NCI-H2196 (cell line): Measurements from ENCODE around the gene ST6GALNAC2.
"Not testable (repeated sequence)": the region's sequence is repeated elsewhere in the genome, so short reads cannot be mapped to it uniquely, and the experiment has no call there.

Experiments
- DNase-seq: peaks from one replicate; lab custom pipeline; 2025; ENCODE audit not compliant: unreplicated experiment; lab: John Stamatoyannopoulos, UW

ST6GALNAC2 gene

DNA sequence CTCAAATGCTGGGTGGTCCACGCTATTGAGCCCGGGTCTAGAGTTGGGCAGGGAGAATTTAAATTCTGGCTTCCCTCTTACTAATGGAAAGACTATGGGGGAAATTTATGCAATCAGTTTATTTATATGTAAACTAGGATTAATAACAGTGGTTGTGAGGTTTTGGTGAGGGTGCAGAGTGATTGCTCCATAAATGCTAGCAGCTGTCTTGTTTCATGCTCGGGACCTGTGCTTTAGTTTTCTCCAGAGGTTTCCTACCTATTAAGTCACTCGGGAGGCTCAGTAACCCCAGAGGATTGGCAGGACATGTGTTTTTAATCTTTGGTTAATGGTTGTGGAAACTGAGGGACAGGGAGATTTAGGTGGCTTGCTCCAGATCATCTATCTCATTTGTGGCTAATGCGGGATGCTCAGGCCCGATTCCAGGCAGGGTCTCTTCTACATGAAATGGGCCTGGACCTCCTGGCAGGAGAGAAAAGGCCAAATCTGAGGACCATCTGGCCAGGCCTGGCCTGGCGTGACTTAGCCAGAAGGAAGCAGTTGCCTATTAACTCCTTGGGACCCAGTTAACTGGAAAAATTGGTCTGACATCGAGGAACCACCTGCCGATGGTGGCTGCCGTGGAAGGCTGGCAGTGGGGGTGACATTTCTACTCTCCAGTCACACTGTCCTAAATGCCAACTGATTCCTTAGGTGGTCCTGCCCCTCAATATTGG is 43.8 kb downstream of the ST6GALNAC2 start:
- DNase-seq: no peak

DNA sequence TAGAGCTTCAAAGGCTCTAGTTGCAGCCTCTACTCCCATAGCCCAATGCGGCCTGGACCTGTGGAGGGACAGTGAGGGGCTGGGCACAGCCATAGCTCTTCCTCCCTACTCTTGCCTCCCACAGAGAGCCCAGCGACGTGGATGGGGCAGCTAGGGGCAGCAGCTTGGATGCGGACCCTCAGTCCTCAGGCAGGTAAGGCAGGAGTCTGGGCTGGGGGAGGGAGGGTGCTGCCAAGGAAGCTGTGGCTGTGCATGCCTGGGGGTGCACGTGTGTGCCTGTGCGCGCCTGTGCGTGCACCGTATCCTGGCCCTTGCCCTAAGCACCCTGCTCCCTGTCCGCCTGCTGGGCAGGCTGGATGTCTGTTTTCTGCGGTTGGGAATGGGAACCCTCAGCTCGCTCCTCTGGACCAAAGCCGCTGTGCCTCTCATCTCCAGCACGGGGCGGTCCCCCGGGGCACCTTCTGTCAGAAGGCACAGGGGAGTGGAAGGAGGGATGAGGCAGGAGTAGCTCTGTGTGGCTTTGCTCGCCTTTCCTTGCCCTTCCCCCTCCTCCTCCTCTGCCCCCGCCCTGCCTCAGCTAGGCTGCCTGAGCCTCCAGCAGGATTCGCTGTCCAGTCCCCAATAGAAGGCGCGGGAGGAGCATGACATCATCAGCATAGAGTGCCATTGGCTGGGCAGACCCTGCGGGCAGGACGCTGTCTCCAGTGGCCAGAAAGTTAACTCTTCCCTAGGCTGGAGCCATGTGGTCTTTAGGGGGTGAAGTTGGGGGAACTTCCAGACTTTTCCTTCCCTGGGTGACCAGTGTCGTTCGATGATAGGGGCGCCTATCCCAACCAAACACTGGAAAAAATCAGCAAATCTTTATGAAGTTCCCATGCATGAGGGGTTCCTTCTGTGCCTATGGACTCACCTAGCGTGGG is 45.0 kb downstream of the ST6GALNAC2 start:
- peak; percentile 99 for DNase-seq

DNA sequence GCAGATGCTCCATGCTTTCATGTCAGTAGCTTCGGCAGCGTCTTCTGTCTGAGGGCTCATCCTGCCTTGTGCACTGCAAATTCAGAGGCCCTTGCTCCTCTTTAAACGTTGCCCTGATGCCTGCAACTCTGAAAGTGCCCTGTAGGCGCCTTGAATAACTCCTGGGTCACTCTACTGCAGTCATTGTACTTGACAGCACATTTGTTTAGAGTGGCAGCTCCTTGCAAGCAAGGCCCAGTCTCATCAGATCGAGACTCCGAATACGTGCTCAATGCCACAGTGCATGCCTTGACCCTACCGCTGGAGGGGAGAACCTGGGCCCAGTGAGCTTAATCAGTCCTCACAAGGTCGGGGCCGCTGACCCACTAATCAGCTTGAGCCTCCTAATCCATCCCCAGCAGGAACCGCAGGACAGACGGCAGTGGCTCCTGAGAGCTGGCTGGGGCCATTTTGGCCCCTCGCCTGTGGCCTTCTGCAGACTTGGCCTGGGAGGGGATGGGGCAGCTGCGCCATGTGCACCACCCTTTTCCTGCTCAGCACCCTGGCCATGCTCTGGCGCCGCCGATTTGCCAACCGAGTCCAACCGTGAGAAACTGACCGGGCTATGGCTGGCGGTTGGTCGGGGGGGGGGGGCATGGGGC is 45.9 kb downstream of the ST6GALNAC2 start, which contains the start of gene PRCD:
Gene PRCD (plus strand): TSS at position 414 of the 641 bp plus-strand sequence. CDS start 98 bp downstream, at position 512.
- DNase-seq: no peak

DNA sequence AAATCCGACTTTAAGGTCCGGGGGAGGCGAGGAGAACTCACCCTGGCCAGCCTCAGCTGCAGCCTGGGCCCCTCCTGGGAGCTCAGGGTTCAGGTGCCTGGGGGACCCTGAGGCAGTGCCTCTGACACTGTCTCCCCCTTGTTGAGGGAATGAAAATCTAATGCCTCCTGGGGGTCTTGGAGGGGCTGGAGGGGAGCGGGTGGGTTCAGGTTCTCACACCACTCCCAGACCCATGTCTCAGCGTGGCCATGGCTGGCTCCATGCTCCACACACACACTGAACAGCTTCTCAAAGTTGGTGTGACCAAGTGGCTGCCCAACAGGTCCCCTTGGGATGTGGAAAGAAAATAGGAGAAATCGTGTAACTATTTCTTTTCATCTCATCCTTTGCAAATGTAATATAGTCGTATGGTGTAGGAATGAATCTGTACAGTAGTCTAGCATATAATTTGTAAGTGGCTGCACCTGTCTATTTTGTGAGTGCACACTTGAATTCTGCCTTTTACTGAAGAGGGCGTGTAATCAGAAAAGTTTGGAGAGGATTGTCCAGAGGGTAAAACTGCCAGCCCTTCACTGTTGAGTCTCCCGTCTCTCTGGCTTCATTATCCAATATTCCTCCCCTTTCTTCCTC is 46.6 kb downstream of the ST6GALNAC2 start:
- DNase-seq: no peak

DNA sequence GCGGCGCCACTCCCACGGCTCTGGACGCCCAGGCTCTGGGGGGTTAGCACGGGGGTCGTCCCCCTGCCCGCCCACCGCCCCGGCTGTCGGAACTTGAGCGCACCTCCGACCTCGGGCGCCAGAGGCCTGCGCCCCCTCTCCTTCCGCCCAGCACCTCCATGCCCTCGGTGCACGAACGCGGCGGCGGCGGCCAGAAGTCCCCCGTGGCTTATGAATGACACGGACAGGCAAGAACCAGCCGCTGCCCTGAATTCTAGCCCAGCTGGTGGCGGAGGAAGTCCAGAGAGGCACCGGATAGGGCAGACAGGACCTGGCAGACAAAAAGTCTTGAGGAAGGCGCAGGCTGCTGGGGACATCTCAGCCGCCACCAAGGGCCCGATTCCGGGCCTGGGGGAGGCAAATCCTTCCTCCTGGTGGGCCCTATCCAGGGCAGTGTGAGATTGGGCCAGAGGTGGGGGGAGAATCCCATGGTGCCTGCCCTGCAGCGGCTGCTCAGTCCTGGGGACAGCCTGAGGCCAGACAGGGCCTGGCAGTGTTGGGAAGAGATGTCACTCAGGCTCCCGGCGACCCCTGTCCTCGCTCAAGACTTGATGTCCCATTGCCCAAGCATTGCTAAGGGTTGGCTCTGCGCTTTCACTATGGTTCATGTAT is 47.3 kb downstream of the ST6GALNAC2 start:
- DNase-seq: no peak

DNA sequence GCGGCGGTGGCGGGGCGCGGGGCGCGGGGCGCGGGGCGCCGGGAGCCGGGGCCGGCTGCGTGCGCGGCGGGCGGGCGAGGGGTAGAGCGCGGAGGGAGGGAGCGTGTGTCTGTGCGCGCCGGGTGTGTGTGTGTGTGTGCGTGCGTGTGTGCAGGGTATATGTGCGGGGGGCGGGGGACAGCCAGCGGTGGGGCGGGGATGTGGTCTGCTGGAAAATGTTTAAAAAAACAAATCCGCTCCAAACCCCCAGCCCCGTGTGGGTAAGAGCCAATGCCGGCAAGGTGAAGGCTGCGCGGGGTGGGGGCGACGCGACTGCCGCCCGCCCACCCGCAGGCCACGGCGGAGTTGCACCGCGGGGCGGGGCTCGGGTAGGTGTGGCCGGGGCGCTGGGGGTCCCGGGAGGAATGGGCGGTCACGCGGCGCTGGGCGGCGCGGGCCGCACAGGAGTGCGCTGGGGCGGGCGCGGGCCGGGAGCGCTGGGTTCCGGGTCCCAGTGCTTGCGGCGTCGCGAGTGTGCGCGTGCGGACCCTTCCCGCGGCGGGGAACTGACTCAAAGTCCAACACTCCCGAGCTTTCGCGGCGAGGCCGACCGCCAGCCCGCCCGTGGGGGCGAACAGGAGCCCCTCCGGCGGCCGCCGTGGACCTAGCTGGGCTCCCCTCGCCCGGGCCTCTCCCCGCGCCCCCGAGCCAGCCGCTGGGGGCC is 47.9 kb downstream of the ST6GALNAC2 start, which contains the start of gene CYGB:
Gene CYGB (minus strand): TSS at position 132 of the 703 bp plus-strand sequence. CDS start 167 bp downstream, outside the sequence.
- DNase-seq: no peak

DNA sequence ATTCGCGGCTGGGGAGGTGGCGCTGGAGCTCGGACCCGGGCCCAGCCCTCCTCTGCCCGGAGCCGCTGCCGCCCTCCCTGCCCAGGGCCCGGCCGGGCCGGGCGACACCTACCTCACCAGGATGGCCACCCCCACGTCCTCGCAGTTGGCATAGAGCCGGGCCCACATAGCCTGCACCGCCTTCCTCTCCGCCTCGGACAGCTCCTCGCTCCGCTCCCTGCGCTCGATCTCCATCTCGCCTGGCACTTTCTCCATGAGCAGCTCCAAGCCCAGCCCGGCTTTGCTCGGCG is 48.4 kb downstream of the ST6GALNAC2 start:
- DNase-seq: no peak

DNA sequence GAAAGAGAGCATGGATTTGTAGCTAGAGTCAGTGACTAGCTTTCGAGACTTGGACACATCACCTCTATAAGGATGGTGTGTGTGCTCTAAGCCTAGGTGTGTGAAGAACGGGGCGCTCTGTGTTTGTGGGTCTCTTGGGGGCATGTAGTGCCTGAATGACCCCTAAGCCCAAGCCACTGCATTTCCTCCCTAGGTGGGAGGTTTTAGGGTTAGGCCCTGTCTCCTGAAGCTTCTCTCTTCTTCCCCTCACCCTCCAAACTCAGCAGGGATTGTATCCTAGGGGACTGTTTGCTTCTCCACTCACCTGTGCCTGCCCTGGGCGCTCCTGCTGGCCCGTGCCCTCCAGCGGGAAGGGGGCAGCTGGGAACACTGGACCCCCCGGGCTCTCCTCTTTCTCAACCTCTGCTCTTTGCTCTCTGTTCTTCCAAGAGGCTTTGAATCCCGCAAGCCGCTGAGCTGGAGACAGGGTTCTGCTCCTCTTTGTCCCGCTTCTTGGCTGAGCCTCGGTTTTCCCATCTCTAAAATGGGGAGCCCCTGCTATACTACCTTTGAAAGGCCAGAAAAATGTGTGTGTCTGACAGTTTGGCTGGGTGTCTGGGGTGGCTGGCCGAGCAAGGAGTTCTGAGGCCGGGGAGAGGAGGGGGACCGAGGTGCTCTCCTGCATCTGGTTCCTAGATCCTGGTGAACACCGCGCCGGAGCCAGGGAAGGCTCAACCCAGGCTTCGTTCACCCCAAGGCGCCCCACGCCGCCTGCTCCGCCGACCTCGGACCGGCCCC is 49.0 kb downstream of the ST6GALNAC2 start:
- no peak for DNase-seq

DNA sequence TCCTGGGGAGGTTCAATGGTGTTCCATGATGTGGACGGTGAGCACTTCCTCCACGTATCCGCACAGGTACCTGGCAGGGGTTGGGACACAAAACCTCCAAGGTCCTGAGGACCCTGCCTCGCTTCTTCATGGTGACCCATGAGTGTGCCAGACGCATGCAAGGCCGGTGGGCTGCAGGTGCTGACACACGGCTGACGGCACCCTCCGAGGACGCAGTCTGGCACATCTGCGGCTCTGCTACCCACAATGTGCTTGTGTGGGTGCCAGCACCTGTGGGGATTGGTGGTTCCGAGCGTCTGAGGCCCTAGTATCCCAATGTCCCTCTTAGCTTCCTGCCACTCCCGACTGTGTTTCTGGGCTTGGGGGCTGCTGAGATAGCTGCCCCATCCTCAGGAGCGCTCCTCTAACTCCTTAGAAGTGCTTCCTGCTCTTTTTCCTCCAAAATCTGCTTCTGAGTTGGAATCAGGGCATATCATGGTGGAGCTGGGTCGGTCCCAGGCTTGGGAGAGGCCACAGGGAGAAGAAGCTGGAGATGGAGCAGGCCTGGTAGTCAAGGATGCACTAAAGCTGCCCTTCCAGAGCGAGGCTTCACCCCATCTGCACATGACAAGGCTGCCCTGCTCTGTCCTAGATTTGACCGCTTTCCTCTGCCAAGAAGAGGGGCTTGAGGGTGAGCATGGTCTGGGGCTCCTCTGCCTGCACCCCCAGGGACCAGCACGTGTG is 49.7 kb downstream of the ST6GALNAC2 start:
- no peak for DNase-seq

DNA sequence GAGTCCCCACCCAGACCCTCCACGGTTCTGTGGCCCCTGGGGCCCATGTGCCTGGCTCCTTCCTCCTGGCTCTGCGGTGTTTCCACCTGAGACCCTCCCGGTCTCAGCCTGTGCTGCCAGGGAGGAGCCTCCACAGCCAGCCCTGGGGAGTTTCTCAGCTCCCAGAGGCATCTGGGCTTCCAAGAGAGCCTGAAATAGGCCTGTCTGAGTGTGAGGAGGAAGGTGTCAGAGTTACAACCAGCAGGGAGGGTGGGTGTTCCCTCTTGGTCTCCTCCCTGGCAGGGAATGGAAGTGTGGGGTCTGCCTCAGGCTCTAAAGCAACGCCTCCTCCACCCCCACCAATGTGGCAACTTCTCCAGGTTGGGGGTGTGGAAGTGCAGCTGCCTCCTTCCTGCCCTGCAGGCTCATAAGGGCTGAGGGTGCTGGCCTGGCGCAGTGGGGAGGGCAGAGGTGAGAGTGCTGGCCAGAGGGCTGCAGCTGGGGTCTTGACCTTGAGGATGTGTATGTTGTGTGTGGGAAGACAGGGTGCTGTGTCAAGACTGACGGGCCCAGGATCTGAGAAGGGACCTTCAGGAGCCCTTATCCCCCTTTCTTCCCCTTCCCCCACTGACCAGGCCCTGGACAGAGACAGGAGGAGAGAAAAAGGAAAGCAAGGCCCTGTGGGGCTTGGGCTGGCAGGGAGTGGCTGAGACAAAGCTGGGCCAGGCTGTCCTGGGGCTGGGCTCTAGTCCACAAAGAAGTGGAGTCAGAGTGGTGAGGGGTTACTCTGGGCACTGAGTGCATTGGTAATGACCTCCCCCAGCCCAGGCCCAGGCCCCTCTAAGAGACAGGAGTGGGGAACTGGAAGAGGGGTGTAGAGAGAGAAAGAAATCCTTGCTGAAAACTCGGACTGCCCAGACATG is 50.6 kb downstream of the ST6GALNAC2 start:
- DNase-seq: no peak

DNA sequence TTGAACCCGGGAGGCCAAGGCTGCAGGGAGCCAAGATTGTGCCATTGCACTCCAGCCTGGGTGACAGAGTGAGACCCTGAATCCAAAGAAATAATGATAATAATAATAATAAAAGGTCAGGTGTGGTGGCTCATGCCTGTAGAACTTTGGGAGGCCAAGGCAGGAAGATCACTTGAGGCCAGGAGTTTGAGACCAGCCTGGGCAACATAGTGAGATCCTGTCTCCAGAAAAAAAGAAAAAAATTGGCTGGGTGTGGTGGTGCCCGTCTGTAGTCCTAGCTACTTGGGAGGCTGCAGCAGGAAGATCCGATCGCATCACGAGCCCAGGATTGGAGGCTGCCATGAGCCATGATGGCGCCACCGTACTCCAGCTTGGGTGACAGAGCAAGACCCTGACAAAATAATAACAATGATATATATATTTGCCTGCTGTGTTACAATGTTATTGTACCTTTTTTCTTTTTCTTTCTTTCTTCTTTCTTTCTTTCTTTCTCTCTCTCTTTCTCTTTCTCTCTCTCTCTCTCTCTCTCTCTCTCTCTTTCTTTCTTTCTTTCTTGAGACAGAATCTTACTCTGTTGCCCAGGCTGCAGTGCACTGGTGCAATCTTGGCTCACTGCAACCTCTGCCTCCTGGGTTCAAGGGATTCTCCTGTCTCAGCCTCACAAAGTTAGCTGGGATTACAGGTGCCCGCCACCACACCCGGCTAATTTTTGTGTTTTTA is 51.9 kb downstream of the ST6GALNAC2 start:
- DNase-seq: not testable (repeated sequence)

DNA sequence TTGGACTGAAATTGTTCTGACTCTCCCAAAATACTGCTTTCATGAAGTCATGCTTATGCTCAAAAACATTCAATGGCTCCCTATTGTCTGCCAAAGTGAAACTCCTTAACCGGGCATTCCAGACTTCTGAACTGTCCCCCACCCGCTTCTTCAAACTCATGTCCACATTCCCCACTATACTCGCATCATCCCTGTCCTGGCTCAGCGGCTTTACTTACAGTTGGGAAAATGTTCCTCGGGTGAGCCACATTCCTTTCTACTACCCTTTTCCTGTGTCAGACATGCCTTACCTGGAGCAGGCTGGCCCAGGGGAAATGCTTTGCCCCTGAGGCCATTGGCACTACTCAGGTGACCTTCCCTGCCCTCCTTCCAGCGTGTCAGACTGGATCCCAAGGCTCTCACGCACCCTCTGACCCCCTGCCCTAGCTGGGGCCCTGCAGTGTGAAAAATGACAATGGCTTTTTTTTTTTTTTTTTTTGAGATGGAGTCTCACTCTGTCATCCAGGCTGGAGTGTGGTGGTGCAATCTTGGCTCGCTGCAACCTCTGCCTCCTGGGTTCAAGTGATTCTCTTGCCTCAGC is 53.5 kb downstream of the ST6GALNAC2 start:
- no peak for DNase-seq

DNA sequence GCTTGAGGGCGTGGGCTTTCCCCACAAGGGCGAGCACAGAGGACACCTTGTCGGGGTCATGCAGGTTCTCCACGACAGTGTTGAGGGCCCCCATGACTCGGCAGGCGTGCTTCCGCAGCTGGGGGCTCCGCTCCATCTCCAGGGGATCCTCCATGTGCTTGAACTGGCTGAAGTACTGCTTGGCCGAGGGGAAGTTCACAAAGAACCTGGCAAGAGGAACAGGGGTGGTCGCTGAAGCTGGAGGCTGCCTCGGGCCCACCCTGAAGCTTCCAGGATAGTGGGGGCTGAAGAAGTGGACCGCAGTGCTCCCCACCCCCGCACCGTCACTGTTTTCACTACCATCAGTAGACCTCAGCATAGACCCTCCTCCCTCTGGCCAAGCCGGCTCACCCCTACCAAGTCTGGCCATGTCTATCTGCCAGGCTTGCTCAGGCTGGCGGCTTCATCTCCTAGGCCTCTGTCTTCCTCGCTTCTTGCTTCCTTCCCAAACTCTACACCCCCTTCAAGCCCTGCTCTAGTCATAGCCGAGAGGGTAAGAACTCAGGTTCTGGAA is 54.1 kb downstream of the ST6GALNAC2 start:
- DNase-seq: no peak

DNA sequence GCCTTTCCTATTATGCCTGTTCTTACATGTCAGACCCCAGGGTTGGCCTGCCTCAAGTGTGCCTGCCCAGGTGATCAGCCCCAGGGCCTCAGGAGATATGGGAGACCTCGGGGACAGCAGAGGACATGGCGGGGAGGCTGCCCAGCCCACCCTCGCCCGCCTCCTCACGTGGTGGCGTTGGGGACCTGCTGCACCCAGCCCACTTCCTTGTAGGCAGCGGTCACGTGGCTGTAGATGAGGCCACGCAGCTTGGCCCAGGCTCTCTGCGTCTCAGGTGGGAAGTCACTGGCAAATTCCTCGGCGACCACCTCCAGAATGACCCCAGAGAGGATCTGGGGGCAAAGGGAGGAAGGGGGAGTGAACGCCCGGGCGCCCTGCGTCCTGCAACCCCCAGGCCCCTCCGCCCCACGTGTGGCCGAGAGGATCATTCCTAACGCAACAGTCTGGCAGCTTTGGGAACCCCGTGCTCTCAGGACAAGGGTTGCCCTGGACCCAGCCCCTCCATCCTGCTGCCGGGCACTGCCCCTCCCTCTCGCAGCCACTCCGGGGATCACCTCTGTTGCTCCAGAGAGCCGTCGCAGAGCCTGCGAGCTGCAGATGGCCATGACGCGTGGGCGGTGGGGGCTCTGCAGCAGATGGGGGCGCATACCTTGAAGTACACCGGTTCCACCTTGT is 54.7 kb downstream of the ST6GALNAC2 start:
- no peak for DNase-seq

DNA sequence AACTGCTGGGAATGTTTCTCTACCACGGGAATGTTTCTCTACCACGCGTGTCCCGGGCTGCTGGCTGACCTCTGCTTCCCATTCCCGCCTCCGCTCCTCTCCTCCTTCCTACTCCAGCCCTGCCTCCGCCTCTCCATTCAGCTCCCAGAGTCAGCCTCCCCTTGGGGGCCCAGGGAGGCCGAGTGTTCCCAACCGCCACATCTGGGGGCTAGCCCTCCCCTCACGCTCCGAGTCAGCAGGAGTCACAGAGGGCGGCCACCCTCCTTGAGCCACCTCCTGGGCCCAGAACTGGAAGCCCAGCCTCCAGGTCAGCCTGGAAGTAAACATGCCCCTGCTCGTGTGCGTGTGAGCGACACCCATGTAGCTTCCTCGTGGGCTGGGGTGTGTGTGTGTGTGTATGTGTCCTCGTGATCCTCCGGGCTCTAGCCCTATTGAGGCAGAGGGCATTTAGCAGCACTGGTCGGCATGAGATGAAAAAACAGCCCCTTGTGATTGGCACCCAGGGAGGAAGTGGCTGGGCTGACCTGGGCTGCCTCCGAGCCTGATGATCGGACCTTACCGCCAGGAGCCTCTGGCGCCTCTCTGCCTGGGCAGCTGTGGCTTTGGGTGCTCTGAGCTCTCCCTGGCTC is 55.5 kb downstream of the ST6GALNAC2 start:
- DNase-seq: no peak
